ENCODE measurements around the gene CCNE1.

CCNE1 gene

GRCh38 chr19:29844891-29845573, 33.2 kb downstream of the CCNE1 start:
- peak; percentile 96 for DNase-seq (ENCODE audit: low spot score)

- peak; percentile 36 for DNase-seq (ENCODE audit: low spot score)
Observed at GRCh38 chr19:29845574-29846176, 33.9 kb downstream of the CCNE1 start.

GRCh38 chr19:29849208-29849607, 37.4 kb downstream of the CCNE1 start:
- DNase-seq (ENCODE audit: low spot score): no peak

GRCh38 chr19:29850482-29850881, 38.7 kb downstream of the CCNE1 start:
- no peak for DNase-seq (ENCODE audit: low spot score)

GRCh38 chr19:29851769-29852521, 40.2 kb downstream of the CCNE1 start:
- DNase-seq (ENCODE audit: low spot score): no peak

- DNase-seq (ENCODE audit: low spot score): no peak
Observed at GRCh38 chr19:29854033-29854432, 42.2 kb downstream of the CCNE1 start.

- no peak for DNase-seq (ENCODE audit: low spot score)
Observed at GRCh38 chr19:29855087-29855486, 43.3 kb downstream of the CCNE1 start.

- no peak for DNase-seq (ENCODE audit: low spot score)
Observed at GRCh38 chr19:29855741-29856500, 44.1 kb downstream of the CCNE1 start.

GRCh38 chr19:29858000-29858596, 46.3 kb downstream of the CCNE1 start:
- no peak for DNase-seq (ENCODE audit: low spot score)

- no peak for DNase-seq (ENCODE audit: low spot score)
Observed at GRCh38 chr19:29858621-29859020, 46.8 kb downstream of the CCNE1 start.

GRCh38 chr19:29860492-29860891, 48.7 kb downstream of the CCNE1 start:
- no peak for DNase-seq (ENCODE audit: low spot score)

- no peak for DNase-seq (ENCODE audit: low spot score)
Observed at GRCh38 chr19:29861574-29861973, 49.8 kb downstream of the CCNE1 start.

GRCh38 chr19:29866011-29866410, 54.2 kb downstream of the CCNE1 start:
- DNase-seq (ENCODE audit: low spot score): no peak

GRCh38 chr19:29867984-29868383, 56.2 kb downstream of the CCNE1 start:
- DNase-seq (ENCODE audit: low spot score): no peak

- no peak for DNase-seq (ENCODE audit: low spot score)
Observed at GRCh38 chr19:29871143-29871542, 59.4 kb downstream of the CCNE1 start.

GRCh38 chr19:29872224-29872731, 60.5 kb downstream of the CCNE1 start:
- peak; percentile 53 for DNase-seq (ENCODE audit: low spot score)

GRCh38 chr19:29873024-29873800, 61.4 kb downstream of the CCNE1 start:
- peak; percentile 82 for DNase-seq (ENCODE audit: low spot score)
